ENCODE measurements around the gene PILRA. TPM values are rescaled to one million over a fixed set of nuclear protein-coding genes. Genes with fewer than 3 reads are reported as not detected.
"Not testable (repeated sequence)": the region's sequence is repeated elsewhere in the genome, so short reads cannot be mapped to it uniquely, and the experiment has no call there.

PILRA gene
- polyA plus RNA-seq, 1 donor (not counting 4 experiments of a cell fraction or from before 2014, with no cell fraction given): 0.33 TPM

DNA sequence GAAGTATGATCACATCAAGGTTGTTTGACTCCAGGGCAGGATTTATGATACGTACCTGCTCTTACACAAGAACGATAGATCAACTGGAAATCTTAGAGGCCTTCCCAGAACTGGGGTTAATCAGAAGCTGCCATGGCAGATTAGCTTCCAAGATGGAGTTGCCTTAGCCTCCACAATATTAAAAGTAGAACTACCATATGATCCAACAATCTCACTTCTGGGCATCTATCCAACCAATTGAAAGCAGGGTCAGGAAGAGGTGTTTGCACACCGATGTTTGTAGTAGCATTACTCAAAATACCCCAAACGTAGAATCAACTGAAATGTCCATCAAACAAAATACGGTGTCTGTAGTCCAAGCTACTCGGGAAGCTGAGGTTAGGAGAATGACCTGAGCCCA is 8.8 kb upstream of the PILRA start:
- H3K79me2 ChIP-seq (ENCODE audit: control insufficient read depth, insufficient read depth, low read length): no peaks in the 10 kb centered on the region
- H3K27ac ChIP-seq (ENCODE audit: control insufficient read depth, insufficient read depth, low read length): no peak overlapping the region
- FAIRE-seq (no peak), DNase-seq (ENCODE audit: low read depth, low spot score) (no peak)
- H3K4me2 ChIP-seq (ENCODE audit: control insufficient read depth, extremely low read depth, insufficient read depth, low read depth, low read length): no peak overlapping the region
- no peaks in the 10 kb centered on the region for H3K27me3 ChIP-seq (ENCODE audit: control insufficient read depth, extremely low read depth, insufficient read depth, low read length)
- H2AFZ ChIP-seq (ENCODE audit: control insufficient read depth, low read length): no peak overlapping the region
- no peak overlapping the region for H3K9ac ChIP-seq (ENCODE audit: control insufficient read depth, extremely low read depth, insufficient read depth, low read length)
- H3K4me1 ChIP-seq (ENCODE audit: control insufficient read depth, extremely low read depth, insufficient read depth, low read length): no peaks in the 10 kb centered on the region
- dilution Hi-C loops (cut with MboI; ENCODE audit: extremely low pct_ligation_motif_present, low sequenced_read_pairs): no loop called here
- no peaks in the 10 kb centered on the region for H3K9me3 ChIP-seq (ENCODE audit: control insufficient read depth, low read depth, low read length)
- peaks cover 17 to 20% of the 10 kb centered on the region in 2 experiments for H3K36me3 ChIP-seq (ENCODE audit: control insufficient read depth in 2 of 2, extremely low read depth in 1 of 2, insufficient read depth in 2 of 2, low read length in 2 of 2)
- H4K20me1 ChIP-seq (ENCODE audit: control insufficient read depth, extremely low read depth, insufficient read depth, low read length): no peaks in the 10 kb centered on the region
- TF ChIP-seq, protein P1, sequence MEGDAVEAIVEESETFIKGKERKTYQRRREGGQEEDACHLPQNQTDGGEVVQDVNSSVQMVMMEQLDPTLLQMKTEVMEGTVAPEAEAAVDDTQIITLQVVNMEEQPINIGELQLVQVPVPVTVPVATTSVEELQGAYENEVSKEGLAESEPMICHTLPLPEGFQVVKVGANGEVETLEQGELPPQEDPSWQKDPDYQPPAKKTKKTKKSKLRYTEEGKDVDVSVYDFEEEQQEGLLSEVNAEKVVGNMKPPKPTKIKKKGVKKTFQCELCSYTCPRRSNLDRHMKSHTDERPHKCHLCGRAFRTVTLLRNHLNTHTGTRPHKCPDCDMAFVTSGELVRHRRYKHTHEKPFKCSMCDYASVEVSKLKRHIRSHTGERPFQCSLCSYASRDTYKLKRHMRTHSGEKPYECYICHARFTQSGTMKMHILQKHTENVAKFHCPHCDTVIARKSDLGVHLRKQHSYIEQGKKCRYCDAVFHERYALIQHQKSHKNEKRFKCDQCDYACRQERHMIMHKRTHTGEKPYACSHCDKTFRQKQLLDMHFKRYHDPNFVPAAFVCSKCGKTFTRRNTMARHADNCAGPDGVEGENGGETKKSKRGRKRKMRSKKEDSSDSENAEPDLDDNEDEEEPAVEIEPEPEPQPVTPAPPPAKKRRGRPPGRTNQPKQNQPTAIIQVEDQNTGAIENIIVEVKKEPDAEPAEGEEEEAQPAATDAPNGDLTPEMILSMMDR (optimal IDR thresholded peaks at IDR 0.05 in 1 of 3, IDR thresholded peaks at IDR 0.05 in 1 of 3, conservative IDR thresholded peaks at IDR 0.05 in 1 of 3; ENCODE audit: extremely low read depth in 1 of 3, insufficient read depth in 2 of 3, low read length in 3 of 3): no peak
- TF ChIP-seq EZH2 (IDR thresholded peaks at IDR 0.05; ENCODE audit: low read length): no peak
- H3K4me3 ChIP-seq (ENCODE audit: control insufficient read depth in 2 of 3, extremely low read depth in 1 of 3, insufficient read depth in 2 of 3, low read depth in 1 of 3, low read length in 3 of 3): no peak overlapping the region
- H3K9me1 ChIP-seq (ENCODE audit: control insufficient read depth, extremely low read depth, insufficient read depth, low read length): no peaks in the 10 kb centered on the region

GRCh38 chr7:100365998-100366367 is 7.3 kb upstream of the PILRA start:
- peaks cover 9 to 12% of the 10 kb centered on the region in 2 experiments for H3K36me3 ChIP-seq (ENCODE audit: control insufficient read depth in 2 of 2, extremely low read depth in 1 of 2, insufficient read depth in 2 of 2, low read length in 2 of 2)
- FAIRE-seq; H2AFZ ChIP-seq (ENCODE audit: control insufficient read depth, low read length); H3K4me1 ChIP-seq (ENCODE audit: control insufficient read depth, extremely low read depth, insufficient read depth, low read length); H3K27ac ChIP-seq (ENCODE audit: control insufficient read depth, insufficient read depth, low read length); dilution Hi-C loops (cut with MboI; ENCODE audit: extremely low pct_ligation_motif_present, low sequenced_read_pairs); H4K20me1 ChIP-seq (ENCODE audit: control insufficient read depth, extremely low read depth, insufficient read depth, low read length); DNase-seq (ENCODE audit: low read depth, low spot score); H3K9me1 ChIP-seq (ENCODE audit: control insufficient read depth, extremely low read depth, insufficient read depth, low read length); H3K79me2 ChIP-seq (ENCODE audit: control insufficient read depth, insufficient read depth, low read length); H3K9me3 ChIP-seq (ENCODE audit: control insufficient read depth, low read depth, low read length); H3K27me3 ChIP-seq (ENCODE audit: control insufficient read depth, extremely low read depth, insufficient read depth, low read length); H3K9ac ChIP-seq (ENCODE audit: control insufficient read depth, extremely low read depth, insufficient read depth, low read length); H3K4me3 ChIP-seq (ENCODE audit: control insufficient read depth in 2 of 3, extremely low read depth in 1 of 3, insufficient read depth in 2 of 3, low read depth in 1 of 3, low read length in 3 of 3); H3K4me2 ChIP-seq (ENCODE audit: control insufficient read depth, extremely low read depth, insufficient read depth, low read depth, low read length): not testable (repeated sequence)

Measured in keratinocyte (primary cell).